HepG2 (cell line): ENCODE data around the gene EMC10. TPM values are rescaled to one million over a fixed set of nuclear protein-coding genes. Genes with fewer than 3 reads are reported as not detected.

Source experiments
- ATAC-seq: fragments of 200-7000 bp; cut with Tn5 transposase; 3 replicates; pipeline ENCODE4 v1.9.1; 2020; ENCODE audit warnings: mild to moderate bottlenecking, moderate library complexity
- BruUV-seq: library from RNA; stranded (reverse); fragments of 400-500 nt; replicated peaks from 2 replicates; lab custom pipeline; 2021; lab: Mats Ljungman, UMichigan
- CTCF ChIA-PET: fragments of 300-600 bp; formaldehyde crosslinking; extraction: SDS; loops from one replicate; lab custom pipeline; 2021; ENCODE audit warnings: low total read pairs, inconsistent platforms, low intra/inter-chr PET ratio; lab: Yijun Ruan, JAX
- POLR2A ChIA-PET: fragments of 350-600 bp; sonication (Branson Sonifier 250); formaldehyde crosslinking; loops from one replicate; lab custom pipeline; 2020; ENCODE audit warnings: antibody characterized with exemption, inconsistent platforms; lab: Yijun Ruan, JAX
- DNase-seq: peaks from one replicate; pipeline ENCODE4 v3.0.0-alpha.2; 2015; ENCODE audit warnings: low spot score
- FAIRE-seq: peaks from 3 replicates; lab custom pipeline; 2011; peaks lifted over from hg19 to GRCh38; lab: Jason Lieb, UNC
- H2AFZ ChIP-seq: one replicate; pipeline ENCODE4 v1.6.1; 2011; ENCODE audit warnings: low read length, inconsistent platforms
- H3K27ac ChIP-seq: fragments of 300-600 bp; 3 replicates; pipeline ENCODE4 v1.8.0; 2011; ENCODE audit warnings: mixed run types, mild to moderate bottlenecking, mixed read lengths, low read length, inconsistent platforms; ENCODE audit not compliant: insufficient read depth; ENCODE audit errors: extremely low read length
- H3K27me3 ChIP-seq, 2 experiments: fragments of 200-600 bp in 1 of 2; 2 replicates in 1 of 2; 3 replicates in 1 of 2; pipeline versions ENCODE4 v1.6.0 to v1.8.0; 2011; ENCODE audit warnings: low read length in 2 of 2, mild to moderate bottlenecking in 2 of 2, moderate library complexity in 2 of 2, inconsistent platforms in 1 of 2; ENCODE audit not compliant: insufficient read depth in 2 of 2, control insufficient read depth in 1 of 2
- H3K36me3 ChIP-seq, 2 experiments: fragments of 200-600 bp in 1 of 2; replicated peaks in 1 of 2; 2 replicates in 1 of 2; 3 replicates in 1 of 2; pipeline versions ENCODE4 v1.5.1 to v1.8.0; 2011; ENCODE audit warnings: low read length in 2 of 2, inconsistent platforms in 1 of 2; ENCODE audit not compliant: insufficient read depth in 2 of 2, control insufficient read depth in 1 of 2
- H3K4me1 ChIP-seq: 2 replicates; pipeline ENCODE4 v1.5.1; 2012; ENCODE audit warnings: low read length, inconsistent platforms; ENCODE audit not compliant: insufficient read depth
- H3K4me2 ChIP-seq: 2 replicates; pipeline ENCODE4 v1.6.0; 2011; ENCODE audit warnings: low read depth, low read length, inconsistent platforms
- H3K4me3 ChIP-seq, 3 experiments: fragments of 200-600 bp in 1 of 3; sonication (generic), shearing (Covaris generic) in 1 of 3; replicated peaks in 1 of 3; 2 replicates each; pipeline ENCODE4 v1.5.1; 2011 to 2016; ENCODE audit warnings: low read length in 3 of 3, inconsistent platforms in 2 of 3, low read depth in 2 of 3, mild to moderate bottlenecking in 2 of 3, control low read depth in 1 of 3, mixed read lengths in 1 of 3; ENCODE audit not compliant: insufficient read depth in 1 of 3
- H3K79me2 ChIP-seq: one replicate; pipeline ENCODE4 v1.6.1; 2011; ENCODE audit warnings: low read length, inconsistent platforms; ENCODE audit not compliant: insufficient read depth
- H3K9ac ChIP-seq: 2 replicates; pipeline ENCODE4 v1.6.0; 2011; ENCODE audit warnings: mild to moderate bottlenecking, low read depth, low read length, inconsistent platforms; ENCODE audit not compliant: insufficient read depth
- H3K9me3 ChIP-seq: 2 replicates; pipeline ENCODE4 v1.5.1; 2012; ENCODE audit warnings: mild to moderate bottlenecking, low read length
- H4K20me1 ChIP-seq: 2 replicates; pipeline ENCODE4 v1.6.0; 2011; ENCODE audit warnings: inconsistent platforms, mild to moderate bottlenecking, low read length, moderate library complexity; ENCODE audit not compliant: insufficient read depth
- E2F5 ChIP-seq: sonication (generic); formaldehyde crosslinking; conservative IDR thresholded peaks from 2 replicates; pipeline ENCODE4 v1.4.0; 2020; ENCODE audit warnings: missing genetic modification reagents
- EEA1 ChIP-seq: sonication (generic); formaldehyde crosslinking; IDR thresholded peaks from 2 replicates; pipeline ENCODE4 v1.5.1; 2020; ENCODE audit warnings: mild to moderate bottlenecking, missing genetic modification reagents, borderline replicate concordance
- HNF1B ChIP-seq: sonication (generic); formaldehyde crosslinking; IDR thresholded peaks from 2 replicates; pipeline ENCODE4 v1.5.1; 2020; ENCODE audit warnings: mild to moderate bottlenecking, moderate library complexity, missing genetic modification reagents
- HNRNPK ChIP-seq: fragments of 200-400 bp; formaldehyde crosslinking; IDR thresholded peaks from 2 replicates; pipeline ENCODE4 v1.6.1; 2018; ENCODE audit warnings: low read length, low read depth, moderate library complexity, mild to moderate bottlenecking; ENCODE audit not compliant: poor library complexity, severe bottlenecking
- TEAD3 ChIP-seq: optimal IDR thresholded peaks from 2 replicates; pipeline ENCODE3; 2016; ENCODE audit warnings: borderline replicate concordance
- ZMAT5 ChIP-seq: sonication (generic); formaldehyde crosslinking; IDR thresholded peaks from 2 replicates; pipeline ENCODE4 v1.5.0; 2020; ENCODE audit warnings: mild to moderate bottlenecking, low read depth, missing genetic modification reagents, borderline replicate concordance
- ZNF33B ChIP-seq: sonication (generic); formaldehyde crosslinking; IDR thresholded peaks from 2 replicates; pipeline ENCODE4 v1.5.1; 2020; ENCODE audit warnings: mild to moderate bottlenecking, missing genetic modification reagents
- WGBS: methylation state at CpG from one replicate; pipeline ENCODE4 v1.1.6; 2017; ENCODE audit warnings: low lambda C conversion rate; 5-methylcytosine and 5-hydroxymethylcytosine counted together
- in situ Hi-C: cut with HindIII; loops from 2 replicates; pipeline ENCODE4 v1.10.0; 2017; ENCODE audit warnings: low pct_unique_long_range_greater_than_20kb; ENCODE audit not compliant: extremely low pct_ligation_motif_present
- intact Hi-C: fragments of 100-400 bp; cut with micrococcal nuclease; formaldehyde crosslinking; loops from one replicate; pipeline ENCODE4 v1.10.0; 2022; ENCODE audit not compliant: unreplicated experiment
- polyA plus RNA-seq, 8 experiments: library from polyadenylated mRNA; depleted of rRNA in 3 of 8; stranded (reverse) in 7 of 8; unstranded in 1 of 8; fragments of >200 nt; fragmentation: Illumina TruSeq in 4 of 8; extraction: Trizol in 4 of 8; gene quantifications; 2 replicates each; pipeline versions ENCODE4 v1.2.1 to v1.2.3, GENCODE V29; 2011 to 2016; ENCODE audit warnings: low read depth in 4 of 8, missing spikeins in 1 of 8, mixed read lengths in 1 of 8; ENCODE audit not compliant: insufficient read depth in 1 of 8
- total RNA-seq, 5 experiments: library from RNA; depleted of rRNA; stranded (reverse); fragments of >200 nt; fragmentation: Illumina TruSeq; extraction: Trizol; gene quantifications; 2 replicates each; pipeline ENCODE4 v1.2.3, GENCODE V29; 2016; ENCODE audit warnings: low read depth in 1 of 5

The EMC10 gene
- total and polyA plus RNA-seq, 2 of the 13 experiments (the other 11 are each of a cell fraction or from before 2014, with no cell fraction given), result not detected

- no peak for TF ChIP-seq E2F5
- TF ChIP-seq TEAD3 (CRISPR knock-in tag), result no peak
- TF ChIP-seq ZMAT5 (CRISPR knock-in tag), result no peak
- no peak for TF ChIP-seq ZNF33B (CRISPR knock-in tag)
- TF ChIP-seq HNF1B (CRISPR knock-in tag), result no peak
Observed at GRCh38 chr19:50458396-50459066, 17.8 kb upstream of the EMC10 start (continued).

GRCh38 chr19:50459067-50459456 lies 17.2 kb upstream of the EMC10 start:
- intact Hi-C loops, result no loop called here
- no peaks in the 10 kb centered on the region for H3K36me3 ChIP-seq
- no TSS peak for BruUV-seq
- H2AFZ ChIP-seq, result no peak overlapping the region
- ATAC-seq, result no peak
- no peak overlapping the region for H3K9ac ChIP-seq
- H3K9me3 ChIP-seq, result no peaks in the 10 kb centered on the region
- WGBS, result 53% methylated on average over 29 of the region's 32 CpGs
- ChIA-PET POLR2A (no interaction called here), CTCF (interaction anchor here (3.4 kb wide), 1 partner anchor 90 kb away, joined by 16 read pairs; no protein-coding TSS in a partner anchor)
- no peak overlapping the region for H3K4me2 ChIP-seq
- no peaks in the 10 kb centered on the region for H3K79me2 ChIP-seq
- no peak overlapping the region for H3K27ac ChIP-seq
- no peak for TF ChIP-seq EEA1 (CRISPR knock-in tag)
- peak; percentile 78 for TF ChIP-seq HNRNPK
- peaks cover 0 to 7% of the 10 kb centered on the region in 2 experiments; a peak in 2 of 5 replicates for H3K27me3 ChIP-seq
- in situ Hi-C loops, result no loop called here
- no peak for FAIRE-seq
- no peak overlapping the region for H3K4me3 ChIP-seq
- DNase-seq, result no peak
- peaks cover 24% of the 10 kb centered on the region for H3K4me1 ChIP-seq
- H4K20me1 ChIP-seq, result no peaks in the 10 kb centered on the region
